Thyroid gland (tissue), 4 donors: ENCODE results near the gene FH. TPM values are rescaled to one million over a fixed set of nuclear protein-coding genes. Genes with fewer than 3 reads are reported as not detected.

Source experiments
- DNase-seq, 2 donors: peaks; one replicate each; pipeline ENCODE4 v3.0.0-alpha.2; 2019
- H3K27ac ChIP-seq, 3 donors: fragments of 200-600 bp; sonication (generic); 1 replicate in 2 of 3; 2 replicates in 1 of 3; pipeline ENCODE4 v1.5.1; 2016 to 2019; ENCODE audit warnings: mild to moderate bottlenecking in 1 of 3, moderate library complexity in 1 of 3
- H3K27me3 ChIP-seq: fragments of 200-600 bp; sonication (generic); one replicate; pipeline ENCODE4 v1.5.1; 2019
- H3K36me3 ChIP-seq, 2 donors: fragments of 200-600 bp; sonication (generic); one replicate each; pipeline ENCODE4 v1.5.1; 2016 to 2019
- H3K4me1 ChIP-seq, 2 donors: fragments of 200-600 bp; sonication (generic); one replicate each; pipeline ENCODE4 v1.5.1; 2017 to 2019
- H3K4me3 ChIP-seq, 3 donors: fragments of 200-600 bp; sonication (generic); replicated peaks in 1 of 3; 1 replicate in 2 of 3; 2 replicates in 1 of 3; pipeline ENCODE4 v1.5.1; 2016; ENCODE audit warnings: mild to moderate bottlenecking in 1 of 3
- H3K9me3 ChIP-seq: fragments of 200-600 bp; sonication (generic); one replicate; pipeline ENCODE4 v1.5.1; 2017
- CTCF ChIP-seq, 6 experiments: fragments of 200-600 bp in 3 of 6; fragments of 450-650 bp in 3 of 6; sonication (generic) in 3 of 6; IDR thresholded peaks; one replicate each; pipeline ENCODE4 v1.5.1; 2016 to 2019; ENCODE audit warnings: antibody characterized with exemption in 6 of 6, mild to moderate bottlenecking in 2 of 6, inconsistent platforms in 1 of 6, moderate library complexity in 1 of 6
- POLR2A ChIP-seq, 2 donors: fragments of 450-650 bp; IDR thresholded peaks; one replicate each; pipeline ENCODE4 v1.6.1; 2017; ENCODE audit warnings: antibody characterized with exemption in 2 of 2, mild to moderate bottlenecking in 2 of 2, moderate library complexity in 1 of 2
- WGBS, 2 donors: methylation state at CpG; one replicate each; pipeline ENCODE4 v1.1.5; 2017; 5-methylcytosine and 5-hydroxymethylcytosine counted together
- intact Hi-C: fragments of 100-400 bp; cut with DNase I; formaldehyde crosslinking; loops from one replicate; pipeline ENCODE4 v1.15.1; 2023
- total RNA-seq, 4 donors: library from RNA; depleted of rRNA; stranded (reverse); fragments of >200 nt; gene quantifications; one replicate each; pipeline ENCODE4 v1.2.3, GENCODE V29; 2016

The FH gene
- total RNA-seq, 4 donors from 2014 or later = 52.7 to 84.3 (median 64.6) TPM

DNA sequence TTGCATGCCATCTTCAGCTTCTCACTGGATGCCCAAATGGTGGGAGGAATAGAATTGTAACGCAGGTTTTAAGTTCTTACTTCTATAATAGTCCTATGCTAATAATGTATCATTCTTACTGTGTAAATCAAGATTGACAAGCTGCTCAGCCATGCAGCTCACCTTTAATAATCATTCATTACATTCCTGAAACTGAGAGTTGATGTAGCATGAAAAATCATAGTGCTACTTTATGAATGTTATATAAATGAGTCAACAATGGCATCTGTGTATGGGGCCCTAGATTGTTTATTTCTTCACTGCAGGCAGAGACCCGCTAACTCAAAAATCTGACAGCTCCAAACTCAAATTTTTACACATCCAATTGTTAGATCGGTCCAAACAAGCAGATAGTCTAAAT, 34.4 kb downstream of the FH start:
- DNase-seq = no peak
- 90 to 97% methylated on average over 3 of the region's 3 CpGs for WGBS, 2 donors
- Histone ChIP-seq H3K4me1 (no peaks in the 10 kb centered on the region), H3K9me3 (no peaks in the 10 kb centered on the region), H3K27ac (no peak overlapping the region), H3K4me3 (no peak overlapping the region), H3K36me3 (no peaks in the 10 kb centered on the region), H3K27me3 (no peaks in the 10 kb centered on the region)
- intact Hi-C loops = no loop called here
- no peak for TF ChIP-seq CTCF (IDR thresholded peaks at IDR 0.05)

- 74 to 76% methylated on average over 1 of the region's 1 CpG for WGBS, 2 donors
- Histone ChIP-seq H3K4me3 (no peak overlapping the region), H3K4me1 (no peaks in the 10 kb centered on the region), H3K9me3 (no peaks in the 10 kb centered on the region), H3K27me3 (no peaks in the 10 kb centered on the region), H3K36me3 (no peaks in the 10 kb centered on the region), H3K27ac (no peak overlapping the region)
- no peak for TF ChIP-seq POLR2A (IDR thresholded peaks at IDR 0.05)
- no peak for TF ChIP-seq CTCF (IDR thresholded peaks at IDR 0.05)
- no peak for DNase-seq
- intact Hi-C loops = no loop called here
Measured at GRCh38 chr1:241482761-241483250, 36.7 kb downstream of the FH start.

DNA sequence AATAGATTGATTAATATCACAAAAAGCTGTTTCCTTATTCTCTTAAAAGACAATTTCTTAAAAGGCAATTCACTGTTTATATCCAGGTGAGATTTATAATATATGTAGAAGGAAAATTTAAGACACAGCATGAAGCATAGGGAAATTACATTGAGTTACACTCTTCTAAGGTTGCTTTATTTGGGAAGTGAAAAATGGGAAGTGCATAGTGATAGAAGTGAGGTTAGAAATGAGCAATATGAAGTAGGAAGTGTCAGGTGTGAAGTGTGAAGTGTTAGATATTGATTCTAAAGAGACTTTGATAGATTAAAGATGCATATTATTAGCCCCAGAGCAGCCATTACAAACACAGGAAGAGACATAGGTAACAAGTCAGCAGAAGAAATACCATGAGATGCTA, 40.3 kb downstream of the FH start:
- intact Hi-C loops = no loop called here
- Histone ChIP-seq H3K36me3 (no peaks in the 10 kb centered on the region), H3K4me3 (no peak overlapping the region), H3K27me3 (no peaks in the 10 kb centered on the region), H3K9me3 (no peaks in the 10 kb centered on the region), H3K27ac (no peak overlapping the region), H3K4me1 (no peaks in the 10 kb centered on the region)
- DNase-seq = no peak
- no peak for TF ChIP-seq POLR2A (IDR thresholded peaks at IDR 0.05)
- no peak for TF ChIP-seq CTCF (IDR thresholded peaks at IDR 0.05)

DNA sequence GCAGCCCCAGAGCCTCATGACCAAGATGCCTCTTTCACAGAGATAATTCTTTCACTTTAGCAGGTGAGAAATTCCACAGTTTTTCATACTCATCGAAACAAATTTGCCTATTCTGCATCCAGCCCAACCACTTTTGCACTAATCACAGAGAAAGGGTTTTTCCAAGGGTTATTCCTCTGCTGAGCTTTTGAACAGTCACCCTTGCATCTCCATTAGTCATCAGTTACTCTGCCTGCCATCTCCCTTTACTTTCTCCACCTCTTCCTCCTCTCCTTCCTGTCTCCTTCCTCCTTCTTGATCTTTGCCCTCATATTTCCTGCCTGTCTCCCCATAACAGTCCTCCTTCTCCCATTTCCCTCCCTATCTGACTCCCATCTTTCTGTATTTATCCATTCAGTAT, 43.9 kb downstream of the FH start:
- Histone ChIP-seq H3K4me1 (no peaks in the 10 kb centered on the region), H3K27ac (no peak overlapping the region), H3K4me3 (no peak overlapping the region), H3K27me3 (no peaks in the 10 kb centered on the region), H3K36me3 (no peaks in the 10 kb centered on the region), H3K9me3 (no peaks in the 10 kb centered on the region)
- TF ChIP-seq CTCF (IDR thresholded peaks at IDR 0.05) (no peak), POLR2A (IDR thresholded peaks at IDR 0.05) (no peak)
- intact Hi-C loops = no loop called here
- DNase-seq = no peak
- 82 to 86% methylated on average over 1 of the region's 1 CpG for WGBS, 2 donors

GRCh38 chr1:241473026-241473425, 46.5 kb downstream of the FH start:
- H3K9me3 ChIP-seq = no peaks in the 10 kb centered on the region
- intact Hi-C loops = no loop called here
- H3K4me3 ChIP-seq = no peak overlapping the region
- TF ChIP-seq CTCF (IDR thresholded peaks at IDR 0.05) = no peak
- TF ChIP-seq POLR2A (IDR thresholded peaks at IDR 0.05) = no peak
- H3K27me3 ChIP-seq = no peaks in the 10 kb centered on the region
- no peak overlapping the region for H3K27ac ChIP-seq
- 46 to 63% methylated on average over 1 of the region's 1 CpG for WGBS, 2 donors
- H3K36me3 ChIP-seq = no peaks in the 10 kb centered on the region
- no peaks in the 10 kb centered on the region for H3K4me1 ChIP-seq
- DNase-seq = no peak
